OCI-LY7 (cell line): ENCODE data around the gene ADAMTS20.

Experiments
- CTCF ChIP-seq: fragments of 200-600 bp; sonication (generic); conservative IDR thresholded peaks from 2 replicates; pipeline ENCODE4 v1.5.1; 2014; ENCODE audit warnings: mild to moderate bottlenecking, antibody characterized with exemption, low read length, moderate library complexity, mixed read lengths
- EZH2phosphoT487 ChIP-seq: fragments of 200-600 bp; sonication (generic); IDR thresholded peaks from 2 replicates; pipeline ENCODE4 v1.6.1; 2018; ENCODE audit warnings: low read depth, borderline replicate concordance, mild to moderate bottlenecking, mixed run types, antibody characterized with exemption, low read length, moderate library complexity, mixed read lengths

GRCh38 chr12:43333644-43334043 is 218.4 kb downstream of the ADAMTS20 start:
- no peak for TF ChIP-seq CTCF
- TF ChIP-seq EZH2phosphoT487: no peak
